Keratinocyte (primary cell): ENCODE measurements around the gene LHFPL3.

Experiments
- EZH2 ChIP-seq: IDR thresholded peaks from one replicate; pipeline ENCODE4 v1.6.1; 2012; ENCODE audit warnings: inconsistent platforms, mild to moderate bottlenecking, low read length, moderate library complexity
- TF ChIP-seq, protein P1 (sequence below), 3 experiments: IDR thresholded peaks in 1 of 3; conservative IDR thresholded peaks in 1 of 3; optimal IDR thresholded peaks in 1 of 3; 2 replicates in 2 of 3; 3 replicates in 1 of 3; pipeline versions ENCODE3 to v1.5.1; 2011; ENCODE audit warnings: low read length in 3 of 3, mild to moderate bottlenecking in 3 of 3, moderate library complexity in 2 of 3, control low read depth in 1 of 3, inconsistent platforms in 1 of 3; ENCODE audit not compliant: insufficient read depth in 2 of 3; ENCODE audit errors: extremely low read depth in 1 of 3

DNA sequence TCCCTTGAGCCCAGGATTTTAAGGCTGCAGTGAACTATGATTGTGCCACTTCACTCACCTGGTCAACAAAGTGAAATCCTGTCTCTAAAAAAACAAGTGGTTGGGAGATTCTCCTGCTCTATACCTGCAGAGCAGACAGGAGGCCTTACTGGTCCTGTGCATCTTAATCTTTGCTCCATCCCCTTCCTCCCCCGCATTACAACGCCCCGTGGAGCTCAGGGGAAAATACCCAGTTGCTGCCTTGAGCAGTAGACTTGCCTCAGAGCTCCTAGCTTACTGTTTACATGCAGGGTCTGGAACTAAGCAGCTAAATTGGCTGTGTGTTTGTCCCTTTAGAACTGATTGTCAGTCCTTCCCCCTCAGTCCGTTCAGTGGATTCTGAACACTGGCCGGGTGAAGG lies 561.8 kb downstream of the LHFPL3 start:
- TF ChIP-seq, protein P1, sequence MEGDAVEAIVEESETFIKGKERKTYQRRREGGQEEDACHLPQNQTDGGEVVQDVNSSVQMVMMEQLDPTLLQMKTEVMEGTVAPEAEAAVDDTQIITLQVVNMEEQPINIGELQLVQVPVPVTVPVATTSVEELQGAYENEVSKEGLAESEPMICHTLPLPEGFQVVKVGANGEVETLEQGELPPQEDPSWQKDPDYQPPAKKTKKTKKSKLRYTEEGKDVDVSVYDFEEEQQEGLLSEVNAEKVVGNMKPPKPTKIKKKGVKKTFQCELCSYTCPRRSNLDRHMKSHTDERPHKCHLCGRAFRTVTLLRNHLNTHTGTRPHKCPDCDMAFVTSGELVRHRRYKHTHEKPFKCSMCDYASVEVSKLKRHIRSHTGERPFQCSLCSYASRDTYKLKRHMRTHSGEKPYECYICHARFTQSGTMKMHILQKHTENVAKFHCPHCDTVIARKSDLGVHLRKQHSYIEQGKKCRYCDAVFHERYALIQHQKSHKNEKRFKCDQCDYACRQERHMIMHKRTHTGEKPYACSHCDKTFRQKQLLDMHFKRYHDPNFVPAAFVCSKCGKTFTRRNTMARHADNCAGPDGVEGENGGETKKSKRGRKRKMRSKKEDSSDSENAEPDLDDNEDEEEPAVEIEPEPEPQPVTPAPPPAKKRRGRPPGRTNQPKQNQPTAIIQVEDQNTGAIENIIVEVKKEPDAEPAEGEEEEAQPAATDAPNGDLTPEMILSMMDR (optimal IDR thresholded peaks at IDR 0.05 in 1 of 3, IDR thresholded peaks at IDR 0.05 in 1 of 3, conservative IDR thresholded peaks at IDR 0.05 in 1 of 3; ENCODE audit: extremely low read depth in 1 of 3, insufficient read depth in 2 of 3, low read length in 3 of 3) = no peak
- no peak for TF ChIP-seq EZH2
